Peyer's patch (tissue), 4 donors: ENCODE data around the gene SP5.

Experiments used
- CTCF ChIP-seq, 6 experiments: fragments of 450-650 bp in 4 of 6; fragments of 200-600 bp in 2 of 6; sonication (generic) in 1 of 6; IDR thresholded peaks; one replicate each; pipeline ENCODE4 v1.5.1; 2017 to 2019; ENCODE audit warnings: antibody characterized with exemption in 6 of 6, mild to moderate bottlenecking in 3 of 6, moderate library complexity in 1 of 6
- POLR2A ChIP-seq, 2 donors: fragments of 450-650 bp; IDR thresholded peaks; one replicate each; pipeline ENCODE4 v1.5.1; 2017; ENCODE audit warnings: antibody characterized with exemption in 2 of 2, mild to moderate bottlenecking in 2 of 2, moderate library complexity in 2 of 2

DNA sequence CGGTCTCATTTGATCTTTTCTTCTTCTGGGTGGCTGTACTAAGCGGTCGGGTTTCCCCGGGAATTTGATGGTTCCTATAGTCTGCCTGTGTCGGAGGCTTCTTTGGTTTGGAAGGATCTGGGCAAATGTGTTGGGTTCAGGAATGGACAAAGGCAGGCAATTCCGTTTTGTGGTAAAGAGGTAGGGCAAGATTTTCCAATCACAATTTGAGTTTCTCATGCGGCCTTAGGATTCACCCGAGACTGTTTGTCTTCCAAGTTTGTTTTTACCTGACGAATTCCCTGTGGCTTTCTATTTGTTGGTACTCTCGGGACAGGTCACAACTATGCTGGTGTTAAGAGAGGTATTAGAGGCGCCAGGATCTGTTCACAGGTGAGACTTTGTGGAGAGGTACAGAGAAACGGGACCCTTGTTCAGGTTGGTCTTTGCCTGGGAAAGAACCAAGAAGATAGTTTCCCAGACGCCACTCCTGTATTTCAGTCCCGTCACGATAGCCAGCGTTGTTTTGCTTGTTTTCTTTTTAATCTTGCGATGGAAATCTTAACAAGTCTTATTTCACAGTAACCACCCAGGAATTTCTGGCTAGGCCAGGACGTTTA lies 3.0 kb downstream of the SP5 start:
- TF ChIP-seq CTCF (IDR thresholded peaks at IDR 0.05) (no peak), POLR2A (IDR thresholded peaks at IDR 0.05) (no peak)
